Measurements from ENCODE around the gene ANKRD52. TPM values are rescaled to one million over a fixed set of nuclear protein-coding genes. Genes with fewer than 3 reads are reported as not detected.

The ANKRD52 gene
- total and polyA plus RNA-seq, 2 donors (not counting 3 experiments of a cell fraction or from before 2014, with no cell fraction given) = 30.8 to 62.0 TPM

DNA sequence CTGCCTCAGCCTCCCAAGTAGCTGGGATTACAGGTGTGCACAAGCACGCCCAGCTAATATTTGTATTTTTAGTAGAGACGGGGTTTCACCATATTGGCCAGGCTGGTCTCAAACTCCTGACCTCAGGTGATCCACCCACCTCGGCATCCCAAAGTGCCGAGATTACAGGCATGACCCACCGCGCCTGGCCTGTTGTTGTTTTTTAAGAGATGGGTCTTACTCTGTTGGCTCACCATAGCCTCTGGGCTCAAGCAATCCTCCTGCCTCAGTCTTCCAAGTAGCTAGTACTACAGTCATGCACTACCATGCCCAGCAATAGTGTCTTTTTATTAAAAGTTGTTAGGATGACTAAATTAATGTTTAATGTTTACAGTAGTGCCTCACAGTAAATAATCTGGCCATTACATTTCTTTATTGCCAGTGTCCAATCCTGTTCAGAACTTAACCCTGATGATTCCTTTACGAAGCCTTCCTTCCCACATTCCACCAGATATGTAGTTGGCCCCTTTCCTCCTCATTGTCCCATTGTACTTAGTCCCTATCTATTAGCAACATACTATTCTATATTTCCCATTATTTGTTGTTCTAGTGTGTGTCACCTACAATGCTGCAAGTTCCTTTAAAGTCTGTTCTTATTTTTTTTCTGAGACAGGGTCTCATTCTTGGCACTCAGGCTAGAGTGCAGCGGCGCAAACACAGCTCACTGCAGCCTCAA, 60.1 kb downstream of the ANKRD52 start:
- no peaks in the 10 kb centered on the region for H3K36me3 ChIP-seq (ENCODE audit: control insufficient read depth in 2 of 2, extremely low read depth in 1 of 2, insufficient read depth in 2 of 2, low read length in 2 of 2)
- no peaks in the 10 kb centered on the region for H4K20me1 ChIP-seq (replicated peaks; ENCODE audit: control insufficient read depth, extremely low read depth, insufficient read depth, low read length)
- H3K27ac ChIP-seq (ENCODE audit: insufficient read depth, low read depth, low read length) = peak overlapping the region; percentile 97
- peak overlapping the region; percentile 68 for H3K9ac ChIP-seq (replicated peaks; ENCODE audit: extremely low read depth, insufficient read depth, low read length)
- no peak overlapping the region for H2AFZ ChIP-seq (ENCODE audit: low read depth, low read length)
- no TSS peak for BruUV-seq (replicated peaks)
- intact Hi-C loops (cut with micrococcal nuclease) (loop anchor here (1.0 kb wide), 3 partner anchors 8 to 102 kb away; partner anchors contain the start of genes CS and NABP2), dilution Hi-C loops (cut with MboI; ENCODE audit: extremely low pct_ligation_motif_present, low sequenced_read_pairs) (no loop called here)
- no peaks in the 10 kb centered on the region for H3K27me3 ChIP-seq (ENCODE audit: control insufficient read depth in 2 of 2, insufficient read depth in 2 of 2, low read length in 2 of 2)
- TF ChIP-seq JUN (IDR thresholded peaks at IDR 0.05; ENCODE audit: borderline replicate concordance, insufficient read depth, insufficient read length, low read depth) = peak; percentile 79
- TF ChIP-seq GATA2 (IDR thresholded peaks at IDR 0.05; ENCODE audit: insufficient read depth, insufficient read length, low read depth, low read length) = peak; percentile 67
- TF ChIP-seq FOS (IDR thresholded peaks at IDR 0.05; ENCODE audit: borderline replicate concordance, insufficient read depth, low read length) = no peak
- TF ChIP-seq POLR2AphosphoS5 (IDR thresholded peaks at IDR 0.05; ENCODE audit: insufficient read depth, low read depth, low read length) = peak; percentile 34
- H3K79me2 ChIP-seq (ENCODE audit: control insufficient read depth, insufficient read depth, low read length) = no peaks in the 10 kb centered on the region
- CTCF ChIA-PET = interaction anchor here (1.4 to 4.5 kb wide), 3 partner anchors 9 to 24 kb away, joined by 4 to 42 read pairs (median 18); partner anchors contain the start of genes RNF41 and SMARCC2
- H3K4me1 ChIP-seq (ENCODE audit: control insufficient read depth, extremely low read depth, insufficient read depth, low read length) = peaks cover 32% of the 10 kb centered on the region
- H3K4me3 ChIP-seq (replicated peaks in 1 of 3; ENCODE audit: insufficient read depth in 1 of 3, low read depth in 1 of 3, low read length in 3 of 3) = no peak overlapping the region
- peak overlapping the region; percentile 14 for H3K4me2 ChIP-seq (ENCODE audit: insufficient read depth, low read length)
- POLR2A ChIA-PET = interaction anchor here (1.1 to 4.5 kb wide), 2 partner anchors 23 to 102 kb away, joined by 3 to 37 read pairs; partner anchors contain the start of genes CS and RNF41
- no peaks in the 10 kb centered on the region for H3K9me1 ChIP-seq (replicated peaks; ENCODE audit: control insufficient read depth, extremely low read depth, insufficient read depth, low read length)
- peak; percentile 96 for DNase-seq (ENCODE audit: low read depth, low spot score)
- no peaks in the 10 kb centered on the region for H3K9me3 ChIP-seq (replicated peaks; ENCODE audit: control insufficient read depth, insufficient read depth, low read length)
- FAIRE-seq = peak; percentile 79
